CD4-positive, alpha-beta T cell (primary cell): Measurements from ENCODE around the gene SH3BGR. TPM values are rescaled to one million over a fixed set of nuclear protein-coding genes. Genes with fewer than 3 reads are reported as not detected.

Experiments
- ATAC-seq: fragments of 200-7000 bp; cut with Tn5 transposase; one replicate; pipeline ENCODE4 v1.10.0; 2022; ENCODE audit warnings: mild to moderate bottlenecking; ENCODE audit not compliant: poor library complexity
- CTCF ChIA-PET: fragments of 350-600 bp; sonication (Branson Sonifier 250); formaldehyde crosslinking; loops from one replicate; lab custom pipeline; 2021; ENCODE audit warnings: antibody characterized with exemption, inconsistent platforms; lab: Charles Lee
- POLR2A ChIA-PET: fragments of 350-600 bp; sonication (Branson Sonifier 250); formaldehyde crosslinking; loops from one replicate; lab custom pipeline; 2021; ENCODE audit warnings: antibody characterized with exemption, inconsistent platforms; lab: Charles Lee
- DNase-seq, 14 experiments: peaks; one replicate each; pipeline ENCODE4 v3.0.0-alpha.2; 2013 to 2020; ENCODE audit warnings: mixed read lengths in 2 of 14
- H3K27ac ChIP-seq, 2 donors: one replicate each; pipeline versions ENCODE4 v1.5.1 to v1.7.0; 2013; ENCODE audit warnings: low read length in 2 of 2, low read depth in 1 of 2, mild to moderate bottlenecking in 1 of 2
- H3K27me3 ChIP-seq, 2 experiments: 1 replicate in 1 of 2; 2 replicates in 1 of 2; pipeline versions ENCODE4 v1.6.1 to v1.7.0; 2013; ENCODE audit warnings: low read length in 2 of 2, control low read depth in 1 of 2, mild to moderate bottlenecking in 1 of 2, moderate library complexity in 1 of 2; ENCODE audit not compliant: insufficient read depth in 2 of 2, control insufficient read depth in 1 of 2
- H3K36me3 ChIP-seq: one replicate; pipeline ENCODE4 v1.6.1; 2013; ENCODE audit warnings: low read length, control low read depth; ENCODE audit not compliant: insufficient read depth
- H3K4me1 ChIP-seq: one replicate; pipeline ENCODE4 v1.6.1; 2013; ENCODE audit warnings: low read length, control low read depth; ENCODE audit not compliant: insufficient read depth
- H3K4me3 ChIP-seq: one replicate; pipeline ENCODE4 v1.5.1; 2013; ENCODE audit warnings: mild to moderate bottlenecking, low read length, moderate library complexity
- H3K9me3 ChIP-seq, 2 experiments: 1 replicate in 1 of 2; 2 replicates in 1 of 2; pipeline versions ENCODE4 v1.6.1 to v1.7.0; 2013; ENCODE audit warnings: low read length in 2 of 2, mild to moderate bottlenecking in 2 of 2, control low read depth in 1 of 2, moderate library complexity in 1 of 2; ENCODE audit not compliant: control insufficient read depth in 1 of 2, insufficient read depth in 1 of 2
- H3K27ac Mint-ChIP-seq: one replicate; pipeline ENCODE4 v1.8.0; 2020; ENCODE audit warnings: mixed read lengths
- H3K27me3 Mint-ChIP-seq: one replicate; pipeline ENCODE4 v1.8.0; 2021; ENCODE audit warnings: mixed read lengths
- H3K36me3 Mint-ChIP-seq: one replicate; pipeline ENCODE4 v1.8.0; 2021; ENCODE audit warnings: low read depth, mixed read lengths
- H3K4me1 Mint-ChIP-seq: one replicate; pipeline ENCODE4 v1.8.0; 2021; ENCODE audit warnings: low read depth, mixed read lengths
- H3K4me3 Mint-ChIP-seq: one replicate; pipeline ENCODE4 v1.8.0; 2020; ENCODE audit warnings: mild to moderate bottlenecking, mixed read lengths
- H3K9me3 Mint-ChIP-seq: one replicate; pipeline ENCODE4 v1.8.0; 2020; ENCODE audit warnings: mixed read lengths
- intact Hi-C, 2 experiments: fragments of 100-400 bp; cut with DNase I in 1 of 2; cut with micrococcal nuclease in 1 of 2; formaldehyde crosslinking; loops; one replicate each; pipeline versions ENCODE4 v1.15.1 to v1.9.0; 2023 to 2025; cut with DNase I, micrococcal nuclease
- total RNA-seq, 174 experiments: library from RNA in 2 of 174; stranded (reverse) in 2 of 174; gene quantifications; one replicate each; pipeline ENCODE4 v1.2.3 and lab custom pipeline; 2021 to 2026
- TF ChIP-seq, protein P1 (sequence below): fragments of 200-600 bp; IDR thresholded peaks from one replicate; pipeline ENCODE4 v1.8.0; 2022; ENCODE audit warnings: antibody characterized with exemption, mild to moderate bottlenecking

The SH3BGR gene
- total RNA-seq, 2 experiments from 2014 or later: 0.63 to 0.87 TPM

DNA sequence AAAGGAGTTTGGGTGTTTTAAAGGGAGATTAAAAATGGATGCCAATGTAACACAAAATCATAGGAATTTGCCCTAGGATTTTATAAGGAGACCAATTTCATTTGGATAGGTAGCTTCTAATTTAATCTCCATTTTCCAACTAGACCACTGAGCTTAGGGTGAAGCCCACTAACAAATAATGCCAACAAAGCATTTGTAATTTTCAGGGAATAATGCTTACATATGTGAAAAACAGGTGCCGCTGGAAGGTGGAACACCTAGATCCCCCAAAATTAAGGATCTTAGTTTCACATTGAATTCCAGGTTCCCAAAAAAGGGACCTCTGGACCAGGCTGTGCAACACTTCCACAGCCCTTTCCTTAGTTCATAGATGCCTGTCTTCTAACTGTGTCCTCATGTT lies 94.8 kb downstream of the SH3BGR start:
- H3K27ac Mint-ChIP-seq: no peak overlapping the region
- Histone ChIP-seq H3K27ac (no peak overlapping the region), H3K27me3 (no peaks in the 10 kb centered on the region), H3K4me1 (no peaks in the 10 kb centered on the region), H3K9me3 (no peaks in the 10 kb centered on the region), H3K4me3 (no peak overlapping the region), H3K36me3 (no peaks in the 10 kb centered on the region)
- TF ChIP-seq, protein P1, sequence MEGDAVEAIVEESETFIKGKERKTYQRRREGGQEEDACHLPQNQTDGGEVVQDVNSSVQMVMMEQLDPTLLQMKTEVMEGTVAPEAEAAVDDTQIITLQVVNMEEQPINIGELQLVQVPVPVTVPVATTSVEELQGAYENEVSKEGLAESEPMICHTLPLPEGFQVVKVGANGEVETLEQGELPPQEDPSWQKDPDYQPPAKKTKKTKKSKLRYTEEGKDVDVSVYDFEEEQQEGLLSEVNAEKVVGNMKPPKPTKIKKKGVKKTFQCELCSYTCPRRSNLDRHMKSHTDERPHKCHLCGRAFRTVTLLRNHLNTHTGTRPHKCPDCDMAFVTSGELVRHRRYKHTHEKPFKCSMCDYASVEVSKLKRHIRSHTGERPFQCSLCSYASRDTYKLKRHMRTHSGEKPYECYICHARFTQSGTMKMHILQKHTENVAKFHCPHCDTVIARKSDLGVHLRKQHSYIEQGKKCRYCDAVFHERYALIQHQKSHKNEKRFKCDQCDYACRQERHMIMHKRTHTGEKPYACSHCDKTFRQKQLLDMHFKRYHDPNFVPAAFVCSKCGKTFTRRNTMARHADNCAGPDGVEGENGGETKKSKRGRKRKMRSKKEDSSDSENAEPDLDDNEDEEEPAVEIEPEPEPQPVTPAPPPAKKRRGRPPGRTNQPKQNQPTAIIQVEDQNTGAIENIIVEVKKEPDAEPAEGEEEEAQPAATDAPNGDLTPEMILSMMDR: no peak
- ChIA-PET POLR2A (no interaction called here), CTCF (no interaction called here)
- no peaks in the 10 kb centered on the region for H3K36me3 Mint-ChIP-seq
- DNase-seq (no peak), ATAC-seq (no peak)
- H3K9me3 Mint-ChIP-seq: no peaks in the 10 kb centered on the region
- no peaks in the 10 kb centered on the region for H3K4me1 Mint-ChIP-seq
- intact Hi-C loops: no loop called here
- H3K4me3 Mint-ChIP-seq: no peak overlapping the region
- peaks cover 20% of the 10 kb centered on the region for H3K27me3 Mint-ChIP-seq

DNA sequence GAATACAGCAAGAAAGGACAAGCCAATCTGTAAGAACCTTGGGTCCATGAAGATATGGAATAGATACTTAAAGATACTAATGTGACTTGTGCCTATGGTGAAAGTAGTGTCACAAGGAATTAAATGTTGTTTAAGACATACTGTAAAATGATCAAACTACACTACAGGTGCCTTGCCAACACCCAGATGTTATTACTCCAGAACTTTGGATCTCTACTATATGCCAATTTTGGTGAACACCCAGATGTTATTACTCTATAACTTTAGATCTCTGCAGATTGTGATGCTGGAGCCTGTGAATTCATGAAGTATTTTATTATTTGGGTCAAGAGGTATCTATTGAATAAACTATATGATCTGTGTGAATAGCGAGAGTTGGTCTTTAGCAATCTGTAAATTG lies 101.1 kb downstream of the SH3BGR start:
- Histone ChIP-seq H3K4me1 (no peaks in the 10 kb centered on the region), H3K9me3 (no peaks in the 10 kb centered on the region), H3K4me3 (no peak overlapping the region), H3K36me3 (no peaks in the 10 kb centered on the region), H3K27me3 (no peaks in the 10 kb centered on the region), H3K27ac (no peak overlapping the region)
- Mint-ChIP-seq H3K9me3 (no peaks in the 10 kb centered on the region), H3K4me1 (no peaks in the 10 kb centered on the region), H3K36me3 (no peaks in the 10 kb centered on the region), H3K27ac (no peak overlapping the region), H3K4me3 (no peak overlapping the region), H3K27me3 (peaks cover 16% of the 10 kb centered on the region)
- ATAC-seq (no peak), DNase-seq (no peak)
- CTCF ChIA-PET: no interaction called here
- POLR2A ChIA-PET: no interaction called here
- intact Hi-C loops: no loop called here
- TF ChIP-seq, protein P1: no peak

- Mint-ChIP-seq H3K9me3 (peaks cover 2% of the 10 kb centered on the region), H3K4me3 (no peak overlapping the region), H3K4me1 (no peaks in the 10 kb centered on the region), H3K36me3 (no peaks in the 10 kb centered on the region), H3K27me3 (peaks cover 15% of the 10 kb centered on the region), H3K27ac (no peak overlapping the region)
- Histone ChIP-seq H3K9me3 (no peaks in the 10 kb centered on the region), H3K4me1 (no peaks in the 10 kb centered on the region), H3K36me3 (no peaks in the 10 kb centered on the region), H3K27me3 (no peaks in the 10 kb centered on the region), H3K27ac (no peak overlapping the region), H3K4me3 (no peak overlapping the region)
- no peak for DNase-seq
- ATAC-seq: no peak
- TF ChIP-seq, protein P1: no peak
- intact Hi-C loops: no loop called here
- ChIA-PET CTCF (no interaction called here), POLR2A (no interaction called here)
These were observed 101.6 kb downstream of the SH3BGR start for GRCh38 chr21:39553331-39553730.
